Smooth muscle cell (in vitro differentiated cells): ENCODE measurements around the gene IDI2. TPM values are rescaled to one million over a fixed set of nuclear protein-coding genes. Genes with fewer than 3 reads are reported as not detected.

Experiments used
- DNase-seq: peaks from one replicate; lab custom pipeline; 2025; ENCODE audit not compliant: unreplicated experiment; lab: John Stamatoyannopoulos, UW
- H2AFZ ChIP-seq: fragments of 200-600 bp; sonication (generic); 2 replicates; pipeline ENCODE4 v1.6.0; 2016; ENCODE audit warnings: antibody characterized with exemption, low read depth, mild to moderate bottlenecking
- H3F3A ChIP-seq: fragments of 200-600 bp; sonication (generic); 2 replicates; pipeline ENCODE4 v1.6.0; 2017; ENCODE audit warnings: antibody characterized with exemption, low read depth
- H3K27ac ChIP-seq: fragments of 200-600 bp; sonication (generic); 2 replicates; pipeline ENCODE4 v1.5.1; 2016; ENCODE audit warnings: low read depth, mild to moderate bottlenecking
- H3K27me3 ChIP-seq: fragments of 200-600 bp; sonication (generic); 2 replicates; pipeline ENCODE4 v1.6.1; 2016; ENCODE audit warnings: low read depth, mild to moderate bottlenecking
- H3K36me3 ChIP-seq: fragments of 200-600 bp; sonication (generic); 2 replicates; pipeline ENCODE4 v1.5.1; 2016; ENCODE audit warnings: low read depth
- H3K4me1 ChIP-seq: fragments of 200-600 bp; sonication (generic); 2 replicates; pipeline ENCODE4 v1.5.1; 2016; ENCODE audit warnings: low read depth
- H3K4me2 ChIP-seq: fragments of 200-600 bp; sonication (generic); 2 replicates; pipeline ENCODE4 v1.6.0; 2016; ENCODE audit warnings: mild to moderate bottlenecking
- H3K4me3 ChIP-seq: fragments of 200-600 bp; sonication (generic); 2 replicates; pipeline ENCODE4 v1.5.1; 2016; ENCODE audit warnings: mild to moderate bottlenecking
- H3K79me2 ChIP-seq: fragments of 200-600 bp; sonication (generic); 2 replicates; pipeline ENCODE4 v1.6.0; 2016; ENCODE audit warnings: low read depth, mild to moderate bottlenecking
- H3K9ac ChIP-seq: fragments of 200-600 bp; sonication (generic); 2 replicates; pipeline ENCODE4 v1.6.0; 2016; ENCODE audit warnings: low read depth
- H3K9me3 ChIP-seq: fragments of 200-600 bp; sonication (generic); replicated peaks from 2 replicates; pipeline ENCODE4 v1.5.1; 2016; ENCODE audit warnings: low read depth
- H4K20me1 ChIP-seq: fragments of 200-600 bp; sonication (generic); 2 replicates; pipeline ENCODE4 v1.6.0; 2016; ENCODE audit warnings: low read depth
- CTCF ChIP-seq: fragments of 200-600 bp; sonication (generic); IDR thresholded peaks from 2 replicates; pipeline ENCODE4 v1.5.1; 2017; ENCODE audit warnings: borderline replicate concordance, mild to moderate bottlenecking, antibody characterized with exemption; ENCODE audit not compliant: insufficient read depth, poor library complexity, severe bottlenecking
- WGBS: methylation state at CpG from one replicate; pipeline ENCODE4 v1.1.7; 2016; ENCODE audit warnings: low lambda C conversion rate; 5-methylcytosine and 5-hydroxymethylcytosine counted together
- polyA plus RNA-seq: library from polyadenylated mRNA; unstranded; fragments of >200 nt; fragmentation: Nextera tagmentation; extraction: Ambion mirVana; gene quantifications from 2 replicates; pipeline ENCODE4 v1.2.1, GENCODE V29; 2016
- total RNA-seq: library from RNA; depleted of rRNA; stranded (reverse); fragments of >200 nt; gene quantifications from 2 replicates; pipeline ENCODE4 v1.2.3, GENCODE V29; 2014

Gene IDI2
- total and polyA plus RNA-seq, 2 experiments from 2014 or later: not detected

DNA sequence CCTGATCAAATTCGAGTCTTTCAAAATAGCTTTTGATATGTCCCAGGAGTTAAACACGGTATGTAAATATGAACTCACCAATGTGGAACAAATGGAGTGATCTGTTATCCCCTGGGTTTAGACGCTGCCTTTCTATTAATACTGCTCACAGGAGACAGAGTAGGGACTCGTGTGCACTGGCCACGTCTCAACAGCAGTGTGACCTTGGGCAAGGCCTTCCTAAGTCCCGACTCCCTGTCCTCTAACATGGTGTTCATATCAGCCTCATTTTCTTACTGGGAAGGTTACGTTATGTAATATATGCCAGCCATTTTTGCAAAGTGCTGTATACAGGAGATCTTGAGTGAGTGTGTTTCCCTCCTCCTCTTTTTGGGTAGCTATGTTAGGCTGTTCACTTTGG is 32.4 kb upstream of the IDI2 start:
- Histone ChIP-seq H3K9ac (no peak overlapping the region), H3K4me1 (peaks cover 24% of the 10 kb centered on the region)

DNA sequence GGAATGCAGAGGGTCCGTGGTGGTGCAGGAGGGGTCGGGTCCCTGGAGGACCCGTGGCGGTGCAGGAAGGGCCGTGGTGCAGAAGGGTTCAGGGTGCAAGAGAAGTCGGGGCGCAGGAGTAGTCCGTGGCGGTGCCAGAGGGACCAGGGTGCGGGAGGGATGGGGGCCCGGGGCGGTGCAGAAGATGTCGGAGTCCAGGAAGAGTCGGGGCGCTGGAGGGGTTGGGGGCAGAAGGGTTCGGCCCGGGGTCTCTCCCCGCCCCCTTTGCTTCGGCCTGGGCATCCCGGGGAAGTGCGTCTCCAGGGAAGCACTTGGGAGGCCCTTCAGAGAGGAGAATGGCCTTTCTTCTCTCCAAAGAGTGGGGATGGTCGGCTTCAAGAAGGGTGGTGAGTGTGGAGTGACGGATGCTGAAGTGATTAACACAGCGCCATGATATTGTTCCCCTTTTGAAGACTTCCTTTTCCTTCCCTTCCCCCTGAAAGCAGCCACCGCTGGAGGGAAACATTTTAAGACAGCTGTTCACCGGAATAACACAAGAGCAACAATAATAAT is 31.5 kb upstream of the IDI2 start:
- no peaks in the 10 kb centered on the region for H3K27me3 ChIP-seq
- no peaks in the 10 kb centered on the region for H3K9me3 ChIP-seq
- peak overlapping the region; percentile 95 for H3K4me2 ChIP-seq
- H3K79me2 ChIP-seq: peaks cover 90% of the 10 kb centered on the region
- no peaks in the 10 kb centered on the region for H3K36me3 ChIP-seq
- TF ChIP-seq CTCF: no peak
- H3K4me3 ChIP-seq: peak overlapping the region; percentile 97
- peaks cover 24% of the 10 kb centered on the region for H3K4me1 ChIP-seq
- H4K20me1 ChIP-seq: peaks cover 65% of the 10 kb centered on the region
- H3K9ac ChIP-seq: peak overlapping the region; percentile 100
- peaks cover 4% of the 10 kb centered on the region for H3F3A ChIP-seq
- peak overlapping the region; percentile 100 for H3K27ac ChIP-seq
- no peak overlapping the region for H2AFZ ChIP-seq
- 2% methylated on average over 11 of the region's 26 CpGs for WGBS
- DNase-seq: no peak

More for the DNA sequence above, 32.4 kb upstream of the IDI2 start:
- Histone ChIP-seq H3K4me2 (peak overlapping the region; percentile 95), H4K20me1 (peaks cover 71% of the 10 kb centered on the region), H3K27me3 (no peaks in the 10 kb centered on the region), H2AFZ (no peak overlapping the region), H3F3A (peaks cover 4% of the 10 kb centered on the region), H3K27ac (no peak overlapping the region), H3K79me2 (peaks cover 82% of the 10 kb centered on the region), H3K36me3 (no peaks in the 10 kb centered on the region), H3K9me3 (no peaks in the 10 kb centered on the region), H3K4me3 (peak overlapping the region; percentile 97)
- WGBS: 96% methylated on average over 7 of the region's 7 CpGs
- no peak for DNase-seq
- no peak for TF ChIP-seq CTCF

GRCh38 chr10:1056326-1057105 is 30.9 kb upstream of the IDI2 start, which contains the start of gene WDR37:
Gene WDR37 (plus strand): TSS chr10:1056385. CDS start chr10:1072156, 15,771 bp downstream.
- peaks cover 93% of the 10 kb centered on the region for H3K79me2 ChIP-seq
- H3K4me2 ChIP-seq: peak within 1 kb of the TSS; percentile 95
- TF ChIP-seq CTCF: no peak
- peaks cover 7% of the 10 kb centered on the region for H3F3A ChIP-seq
- 1% methylated on average over 80 of the region's 87 CpGs for WGBS
- H3K36me3 ChIP-seq: no peaks in the 10 kb centered on the region
- H3K9ac ChIP-seq: peak within 1 kb of the TSS; percentile 100
- peak within 1 kb of the TSS; percentile 97 for H3K4me3 ChIP-seq
- H3K9me3 ChIP-seq: no peaks in the 10 kb centered on the region
- peak within 1 kb of the TSS; percentile 100 for H3K27ac ChIP-seq
- H3K27me3 ChIP-seq: no peaks in the 10 kb centered on the region
- peaks cover 65% of the 10 kb centered on the region for H4K20me1 ChIP-seq
- peak within 1 kb of the TSS; percentile 67 for H2AFZ ChIP-seq
- peaks cover 24% of the 10 kb centered on the region for H3K4me1 ChIP-seq
- DNase-seq: peak; percentile 50
